Measurements from ENCODE around the gene ADAT3. TPM values are rescaled to one million over a fixed set of nuclear protein-coding genes. Genes with fewer than 3 reads are reported as not detected.

ADAT3 gene
- total RNA-seq, 4 donors from 2014 or later: 2.1 to 3.6 (median 3.1) TPM

- H3K4me1 ChIP-seq: no peaks in the 10 kb centered on the region
- H3K36me3 ChIP-seq: no peaks in the 10 kb centered on the region
- in situ Hi-C loops (cut with MboI; ENCODE audit: low sequenced_read_pairs in 4 of 4): no loop called here
- intact Hi-C loops (cut with DNase I; ENCODE audit: low total_unique reads): no loop called here
- H3K4me3 ChIP-seq: no peak overlapping the region
- no peaks in the 10 kb centered on the region for H3K9me3 ChIP-seq
- DNase-seq (no peak), ATAC-seq (no peak)
- TF ChIP-seq POLR2A (IDR thresholded peaks at IDR 0.05) (no peak), CTCF (IDR thresholded peaks at IDR 0.05 in 4 of 5, conservative IDR thresholded peaks at IDR 0.05 in 1 of 5) (no peak)
- no peak overlapping the region for H3K27ac ChIP-seq
- no peaks in the 10 kb centered on the region for H3K27me3 ChIP-seq
Measured at GRCh38 chr19:1949304-1950101, 44.3 kb downstream of the ADAT3 start.

GRCh38 chr19:1950640-1951039 lies 45.4 kb downstream of the ADAT3 start:
- no peak overlapping the region for H3K4me3 ChIP-seq
- TF ChIP-seq CTCF (IDR thresholded peaks at IDR 0.05 in 4 of 5, conservative IDR thresholded peaks at IDR 0.05 in 1 of 5) (no peak), POLR2A (IDR thresholded peaks at IDR 0.05) (no peak)
- H3K27me3 ChIP-seq: no peaks in the 10 kb centered on the region
- no peak overlapping the region for H3K27ac ChIP-seq
- in situ Hi-C loops (cut with MboI; ENCODE audit: low sequenced_read_pairs in 4 of 4) (no loop called here), intact Hi-C loops (cut with DNase I; ENCODE audit: low total_unique reads) (no loop called here)
- ATAC-seq (no peak), DNase-seq (no peak)
- no peaks in the 10 kb centered on the region for H3K36me3 ChIP-seq
- no peaks in the 10 kb centered on the region for H3K4me1 ChIP-seq
- no peaks in the 10 kb centered on the region for H3K9me3 ChIP-seq

- intact Hi-C loops (cut with DNase I; ENCODE audit: low total_unique reads): no loop called here
- Histone ChIP-seq H3K4me1 (peaks cover 11 to 13% of the 10 kb centered on the region in 2 donors), H3K4me3 (no peak overlapping the region), H3K9me3 (no peaks in the 10 kb centered on the region), H3K27me3 (no peaks in the 10 kb centered on the region), H3K36me3 (no peaks in the 10 kb centered on the region), H3K27ac (no peak overlapping the region)
- no peak for DNase-seq
- in situ Hi-C loops (cut with MboI; ENCODE audit: low sequenced_read_pairs in 4 of 4): no loop called here
- no peak for TF ChIP-seq CTCF (IDR thresholded peaks at IDR 0.05 in 4 of 5, conservative IDR thresholded peaks at IDR 0.05 in 1 of 5)
- TF ChIP-seq POLR2A (IDR thresholded peaks at IDR 0.05): no peak
- ATAC-seq: no peak
Measured at GRCh38 chr19:1952635-1953034, 47.4 kb downstream of the ADAT3 start.

GRCh38 chr19:1953037-1953436 lies 47.8 kb downstream of the ADAT3 start:
- ATAC-seq (no peak), DNase-seq (no peak)
- Histone ChIP-seq H3K9me3 (no peaks in the 10 kb centered on the region), H3K36me3 (no peaks in the 10 kb centered on the region), H3K27me3 (no peaks in the 10 kb centered on the region), H3K4me3 (no peak overlapping the region), H3K4me1 (peaks cover 12 to 16% of the 10 kb centered on the region in 2 donors), H3K27ac (no peak overlapping the region)
- TF ChIP-seq POLR2A (IDR thresholded peaks at IDR 0.05) (no peak), CTCF (IDR thresholded peaks at IDR 0.05 in 4 of 5, conservative IDR thresholded peaks at IDR 0.05 in 1 of 5) (no peak)
- in situ Hi-C loops (cut with MboI; ENCODE audit: low sequenced_read_pairs in 4 of 4) (no loop called here), intact Hi-C loops (cut with DNase I; ENCODE audit: low total_unique reads) (no loop called here)
